MM.1S (cell line): ENCODE results near the gene DSC1.

Source experiments
- CTCF ChIP-seq: fragments of 300-600 bp; sonication (generic); IDR thresholded peaks from 2 replicates; pipeline ENCODE4 v1.5.1; 2016; ENCODE audit warnings: antibody characterized with exemption, low read length, mixed read lengths
- EZH2 ChIP-seq: fragments of 300-600 bp; sonication (generic); optimal IDR thresholded peaks from 2 replicates; pipeline ENCODE3; 2017; ENCODE audit warnings: low read depth, mild to moderate bottlenecking, antibody characterized with exemption, low read length, mixed read lengths

GRCh38 chr18:31170335-31170734, 7.7 kb upstream of the DSC1 start:
- TF ChIP-seq CTCF = no peak
- no peak for TF ChIP-seq EZH2
